Head of caudate nucleus (tissue), 42 donors: ENCODE data around the gene TSSK2.
A peak's percentile ranks its signal among the peaks of the same experiment; 100 is the strongest.
"Not testable (repeated sequence)": the region's sequence is repeated elsewhere in the genome, so short reads cannot be mapped to it uniquely, and the experiment has no call there.

Source experiments
- DNase-seq, 42 donors: peaks; one replicate each; pipeline versions ENCODE4 v3.0.0 to v3.0.0-alpha.2; 2020 to 2021; ENCODE audit warnings: mixed read lengths in 7 of 42
- intact Hi-C: fragments of 100-400 bp; cut with DNase I; formaldehyde crosslinking; loops from one replicate; pipeline ENCODE4 v1.15.0; 2022

The TSSK2 gene

DNA sequence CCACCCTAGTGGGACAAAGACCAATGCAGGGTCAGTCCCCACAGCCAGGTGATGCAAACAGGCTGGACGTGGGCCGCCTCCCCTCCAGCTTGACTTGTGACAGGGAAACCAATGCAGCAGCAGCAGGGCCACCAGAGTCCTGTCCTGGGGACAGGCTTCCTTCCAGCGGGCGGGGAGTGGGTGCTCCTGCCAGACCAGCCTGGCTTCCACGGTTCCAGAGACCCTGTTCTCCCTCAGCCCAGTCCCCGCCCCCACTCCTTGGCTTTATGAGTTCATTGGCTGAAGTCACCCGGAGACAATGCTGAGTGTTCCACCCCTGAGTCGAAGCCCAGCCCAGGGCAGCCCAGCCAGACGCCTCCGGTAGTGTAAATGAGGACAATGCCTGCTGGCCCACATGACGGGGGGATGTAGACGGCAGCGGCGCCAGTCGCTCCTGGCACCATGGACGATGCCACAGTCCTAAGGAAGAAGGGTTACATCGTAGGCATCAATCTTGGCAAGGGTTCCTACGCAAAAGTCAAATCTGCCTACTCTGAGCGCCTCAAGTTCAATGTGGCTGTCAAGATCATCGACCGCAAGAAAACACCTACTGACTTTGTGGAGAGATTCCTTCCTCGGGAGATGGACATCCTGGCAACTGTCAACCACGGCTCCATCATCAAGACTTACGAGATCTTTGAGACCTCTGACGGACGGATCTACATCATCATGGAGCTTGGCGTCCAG is at the start of gene TSSK2:
Gene TSSK2, plus strand, starts transcription at position 350 of the 726 bp plus-strand sequence. Its CDS starts 92 bp downstream, at position 442.
- intact Hi-C loops = no loop called here
- peak in 8 of 42 donors; percentile 26 to 71 (median 39) for DNase-seq

DNA sequence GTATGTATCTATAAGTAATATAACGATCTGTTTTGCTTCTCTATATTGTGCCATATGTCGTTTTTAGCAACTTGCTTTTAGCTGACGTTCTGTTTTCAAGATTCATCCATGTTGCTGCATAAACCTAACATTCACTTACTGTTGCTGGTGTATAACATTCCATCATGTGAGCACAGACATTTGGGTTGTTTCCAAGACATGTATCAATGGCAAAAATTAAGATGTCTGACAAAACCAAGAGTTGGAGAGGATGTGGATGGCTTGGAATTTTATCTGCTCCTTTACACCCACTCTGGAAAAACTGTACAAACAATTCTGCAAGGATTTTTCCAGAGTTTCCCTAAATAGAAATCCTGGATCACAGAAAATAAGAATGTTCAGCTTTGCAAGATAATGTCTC is 49.8 kb upstream of the TSSK2 start:
- intact Hi-C loops = no loop called here
- DNase-seq = no peak

DNA sequence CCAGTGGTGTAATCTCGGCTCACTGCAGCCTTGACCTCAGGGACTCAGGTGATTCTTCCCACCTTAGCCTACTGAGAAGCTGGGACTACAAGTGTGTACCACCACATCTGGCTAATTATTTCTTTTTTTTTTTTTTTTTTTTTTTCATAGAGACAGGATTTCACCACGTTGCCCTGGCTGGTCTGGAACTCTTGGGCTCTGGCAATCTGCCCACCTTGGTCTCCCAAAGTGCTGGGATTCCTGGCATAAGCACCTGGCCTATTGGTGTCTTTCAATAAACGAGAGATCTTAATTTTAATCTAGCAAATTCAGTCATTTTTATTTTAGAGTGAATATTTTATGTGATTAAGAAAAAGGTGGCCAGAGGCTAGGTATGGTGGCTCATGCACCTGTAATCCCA is 49.0 kb upstream of the TSSK2 start:
- DNase-seq = peak in 1 of 42 donors; percentile 42
- intact Hi-C loops = no loop called here

DNA sequence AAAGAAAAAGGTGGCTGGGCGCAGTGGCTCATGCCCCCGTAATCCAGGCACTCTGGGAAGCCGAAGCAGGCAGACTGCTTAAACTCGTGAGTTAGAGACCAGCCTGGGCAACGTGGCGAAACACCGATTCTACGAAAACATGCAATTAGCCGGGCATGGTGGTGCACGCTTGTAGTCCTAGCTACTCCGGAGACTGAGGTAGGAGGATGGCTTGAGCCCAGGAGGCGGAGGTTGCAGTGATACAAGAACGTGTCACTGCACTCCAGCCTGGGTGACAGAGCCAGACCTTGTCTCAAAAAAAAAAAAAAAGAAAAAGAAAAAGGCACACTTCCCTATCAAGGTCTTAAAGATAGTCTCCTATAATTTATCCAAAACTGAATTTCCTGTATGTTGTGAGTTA is 48.3 kb upstream of the TSSK2 start:
- intact Hi-C loops = no loop called here
- DNase-seq = peak in 1 of 42 donors; percentile 38

DNA sequence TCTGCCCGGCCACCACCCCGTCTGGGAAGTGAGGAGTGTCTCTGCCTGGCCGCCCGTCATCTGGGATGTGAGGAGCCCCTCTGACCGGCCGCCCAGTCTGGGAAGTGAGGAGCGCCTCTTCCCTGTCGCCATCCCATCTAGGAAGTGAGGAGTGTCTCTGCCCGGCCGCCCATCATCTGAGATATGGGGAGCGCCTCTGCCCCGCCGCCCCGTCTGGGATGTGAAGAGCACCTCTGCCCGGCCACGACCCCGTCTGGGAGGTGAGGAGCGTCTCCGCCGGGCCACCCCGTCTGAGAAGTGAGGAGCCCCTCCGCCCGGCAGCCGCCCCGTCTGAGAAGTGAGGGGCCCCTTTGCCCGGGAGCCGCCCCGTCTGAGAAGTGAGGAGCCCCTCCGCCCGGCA is 47.0 kb upstream of the TSSK2 start:
- intact Hi-C loops = not testable (repeated sequence)
- peak in 1 of 42 donors; percentile 28 for DNase-seq

DNA sequence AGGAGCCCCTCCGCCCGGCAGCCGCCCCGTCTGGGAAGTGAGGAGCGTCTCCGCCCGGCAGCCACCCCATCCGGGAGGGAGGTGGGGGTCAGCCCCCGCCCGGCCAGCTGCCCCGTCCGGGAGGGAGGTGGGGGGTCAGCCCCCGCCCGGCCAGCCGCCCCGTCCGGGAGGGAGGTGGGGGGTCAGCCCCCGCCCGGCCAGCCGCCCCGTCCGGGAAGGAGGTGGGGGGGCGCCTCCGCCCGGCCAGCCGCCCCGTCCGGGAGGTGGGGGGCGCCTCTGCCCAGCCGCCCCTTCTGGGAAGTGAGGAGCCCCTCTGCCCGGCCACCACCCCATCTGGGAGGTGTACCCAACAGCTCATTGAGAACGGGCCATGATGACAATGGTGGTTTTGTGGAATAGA is 46.5 kb upstream of the TSSK2 start:
- intact Hi-C loops, DNase-seq: not testable (repeated sequence)

DNA sequence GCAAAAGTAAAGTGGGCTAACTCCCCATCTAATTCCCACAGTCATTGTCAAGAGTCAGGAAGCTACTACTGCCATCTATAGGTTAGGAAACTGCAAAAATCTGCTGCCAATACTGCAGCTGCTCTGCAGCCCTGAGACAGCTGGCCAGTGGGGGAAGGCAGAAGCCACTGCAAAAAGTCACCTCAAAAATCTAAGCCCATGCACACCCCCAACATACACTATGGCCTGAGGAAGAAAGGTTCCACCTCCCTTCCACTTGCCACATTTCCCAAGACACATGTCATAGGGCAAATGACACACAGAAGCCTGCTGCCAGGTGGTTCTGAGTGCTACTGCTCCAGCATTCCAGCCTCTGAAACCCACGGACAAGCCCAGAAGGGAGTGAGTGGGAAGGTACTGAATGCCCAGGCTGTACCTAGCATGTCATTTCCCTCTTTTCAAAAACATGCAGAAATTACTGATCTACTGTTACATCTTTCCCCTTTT is 45.8 kb upstream of the TSSK2 start:
- intact Hi-C loops = no loop called here
- peak in 1 of 42 donors; percentile 43 for DNase-seq

DNA sequence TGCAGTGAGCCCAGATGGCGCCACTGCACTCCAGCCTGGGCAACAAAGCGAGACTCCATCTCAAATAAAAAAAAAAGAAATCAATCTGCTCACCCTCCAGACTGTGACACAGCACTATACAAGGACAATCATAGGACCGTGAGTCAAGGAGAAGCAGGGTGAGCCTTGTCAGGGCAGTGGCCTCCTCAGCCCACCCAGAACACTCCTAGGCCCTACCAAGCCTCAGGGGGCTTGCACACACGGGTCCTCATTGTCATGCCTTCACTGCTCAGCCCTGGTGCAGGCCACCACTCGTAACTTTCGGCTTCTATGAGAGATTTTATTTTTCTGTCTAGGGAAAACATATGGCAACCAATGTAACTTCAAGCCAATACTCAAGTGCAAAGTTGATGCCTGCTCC is 44.7 kb upstream of the TSSK2 start:
- DNase-seq = peak in 1 of 42 donors; percentile 18
- intact Hi-C loops = no loop called here

DNA sequence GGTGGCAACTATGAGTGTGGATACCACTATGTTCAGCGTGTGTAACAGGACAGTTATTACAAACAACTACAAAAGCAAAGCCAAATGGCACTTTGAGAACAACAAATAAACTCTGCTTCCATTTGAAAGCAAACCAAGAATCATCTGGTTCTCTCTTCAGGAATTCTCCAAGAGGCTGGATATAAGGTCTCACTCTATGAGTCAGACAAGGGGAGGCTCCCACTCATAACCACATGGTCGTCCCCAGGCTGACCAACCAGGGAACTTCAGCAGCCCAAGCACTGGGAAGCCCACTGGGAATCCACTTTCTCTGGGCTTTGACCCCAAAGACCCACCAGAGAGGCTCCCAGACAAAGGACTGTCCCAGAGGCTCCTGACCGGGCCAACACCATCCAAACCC is 44.2 kb upstream of the TSSK2 start:
- intact Hi-C loops = no loop called here
- DNase-seq = peak in 1 of 42 donors; percentile 20

DNA sequence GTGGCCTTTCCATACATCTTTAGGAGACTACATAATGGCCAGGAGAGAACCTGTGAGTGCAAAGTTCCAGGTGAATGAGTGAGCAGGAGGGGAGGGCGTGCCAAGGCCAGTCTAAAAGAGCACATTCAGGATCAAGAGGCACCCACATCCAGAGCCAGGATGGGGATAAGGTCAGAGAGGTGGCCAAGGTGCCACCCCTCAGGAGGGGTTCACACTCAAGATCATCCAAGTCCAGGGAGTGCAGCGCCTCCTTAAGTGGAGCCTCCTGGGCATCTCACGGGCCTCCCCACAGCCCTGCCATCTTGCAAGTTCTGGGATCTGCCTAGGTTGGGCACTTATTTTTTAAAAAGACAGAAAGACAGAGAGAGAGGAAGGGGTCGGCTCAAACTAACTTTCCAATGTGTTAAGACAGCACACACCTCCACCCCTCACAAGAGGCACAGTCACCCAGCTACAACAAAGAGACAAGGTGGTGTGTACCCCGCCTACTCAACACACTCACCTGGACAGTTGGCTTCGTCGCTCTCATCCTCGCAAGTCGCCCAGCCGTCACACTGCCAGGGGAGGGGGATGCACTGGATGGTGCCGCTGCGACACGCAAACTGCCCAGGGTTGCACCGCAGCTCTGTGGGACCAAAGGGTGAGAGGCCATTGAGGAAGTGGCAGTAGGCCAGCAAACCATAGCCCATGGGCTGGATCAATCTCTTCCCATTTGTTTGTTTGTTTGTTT is 42.1 kb upstream of the TSSK2 start:
- peak in 1 of 42 donors; percentile 33 for DNase-seq
- intact Hi-C loops = no loop called here

DNA sequence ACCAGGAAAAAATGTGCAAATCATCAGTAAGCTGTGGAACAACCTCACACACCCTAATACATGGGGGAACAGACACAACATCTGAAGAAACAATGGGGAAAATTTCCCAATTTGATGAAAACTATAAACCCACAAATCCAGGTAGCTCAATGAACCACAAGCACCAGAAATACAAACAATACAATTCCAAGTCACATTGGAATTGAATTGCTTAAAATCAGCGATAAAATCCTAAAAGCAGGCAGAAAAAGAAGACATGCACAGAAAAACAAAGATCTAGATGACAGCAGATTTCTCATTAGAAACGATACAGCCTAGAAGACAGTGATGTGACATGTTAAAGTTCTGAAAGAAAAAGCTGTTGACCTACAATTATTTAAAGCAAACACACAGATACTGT is 40.9 kb upstream of the TSSK2 start:
- intact Hi-C loops = no loop called here
- DNase-seq = no peak

DNA sequence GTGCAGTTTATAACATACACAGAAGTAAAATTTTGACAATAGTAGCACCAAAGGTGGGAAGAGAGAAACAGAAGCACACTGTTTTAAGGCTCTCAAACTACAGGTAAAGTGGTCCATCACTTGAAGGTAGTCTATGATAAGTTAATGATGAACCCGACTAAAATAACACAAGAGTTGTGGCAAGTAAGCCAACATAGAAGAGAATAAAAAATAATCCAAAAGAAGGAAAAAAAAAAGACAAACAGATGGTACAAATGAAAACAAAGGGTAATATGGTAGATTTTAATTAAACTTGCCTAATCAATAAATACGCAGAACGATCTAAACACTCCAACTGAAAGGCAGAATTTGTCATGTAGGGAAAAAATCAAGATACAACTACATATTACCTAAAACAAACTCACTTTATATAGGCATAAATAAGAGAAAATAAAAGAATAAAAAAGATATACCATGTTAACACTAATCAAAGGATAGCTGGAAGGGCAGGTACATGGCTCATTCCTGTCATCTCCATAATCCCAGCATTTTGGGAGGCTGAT is 40.5 kb upstream of the TSSK2 start:
- DNase-seq = no peak
- intact Hi-C loops = no loop called here

DNA sequence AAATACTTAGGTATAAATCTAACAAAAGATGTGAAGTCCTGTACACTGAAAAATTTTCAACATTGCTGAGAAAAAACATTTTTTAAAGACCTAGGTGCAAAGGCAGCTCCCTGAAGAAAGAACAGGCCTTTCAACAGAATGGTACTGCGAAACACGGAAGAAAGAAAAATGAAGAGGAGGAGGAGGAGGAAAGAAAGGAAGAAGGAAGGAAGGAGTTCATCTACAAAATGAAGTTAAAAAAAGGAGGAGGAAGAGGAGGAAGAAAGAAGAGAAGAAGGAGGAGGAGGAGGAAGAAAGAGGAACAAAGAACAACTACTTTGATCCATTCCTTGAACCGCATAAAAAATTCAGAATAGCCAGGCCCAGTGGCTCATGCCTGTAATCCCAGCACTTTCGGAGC is 38.4 kb upstream of the TSSK2 start:
- no peak for DNase-seq
- intact Hi-C loops = no loop called here

DNA sequence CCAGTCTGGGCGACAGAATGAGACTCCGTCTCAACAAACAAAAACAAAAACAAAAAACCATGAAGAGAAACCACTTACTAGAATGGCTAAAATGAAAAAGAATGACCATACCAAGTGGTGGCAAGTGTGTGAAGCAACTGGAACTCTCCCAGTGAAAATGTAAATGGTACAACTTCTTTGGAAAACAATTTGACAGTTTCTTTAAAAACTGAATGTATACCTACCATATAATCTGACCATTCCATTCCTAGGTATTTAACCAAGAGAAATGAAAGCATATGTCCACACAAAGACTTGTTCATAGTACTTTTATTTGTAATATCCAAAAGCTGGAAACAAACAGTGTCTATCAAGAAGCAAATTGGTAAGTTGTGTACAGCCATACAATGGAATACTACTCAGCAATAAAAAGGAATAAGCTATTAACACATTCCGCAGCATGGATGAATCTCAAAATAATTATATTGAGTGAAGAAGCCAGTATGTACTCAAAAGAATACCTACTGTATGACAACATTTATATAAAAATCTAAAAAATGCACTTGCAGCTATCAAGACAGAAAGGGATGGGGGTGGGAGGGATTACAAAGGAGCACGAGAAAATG is 36.6 kb upstream of the TSSK2 start:
- no peak for DNase-seq
- intact Hi-C loops = no loop called here

DNA sequence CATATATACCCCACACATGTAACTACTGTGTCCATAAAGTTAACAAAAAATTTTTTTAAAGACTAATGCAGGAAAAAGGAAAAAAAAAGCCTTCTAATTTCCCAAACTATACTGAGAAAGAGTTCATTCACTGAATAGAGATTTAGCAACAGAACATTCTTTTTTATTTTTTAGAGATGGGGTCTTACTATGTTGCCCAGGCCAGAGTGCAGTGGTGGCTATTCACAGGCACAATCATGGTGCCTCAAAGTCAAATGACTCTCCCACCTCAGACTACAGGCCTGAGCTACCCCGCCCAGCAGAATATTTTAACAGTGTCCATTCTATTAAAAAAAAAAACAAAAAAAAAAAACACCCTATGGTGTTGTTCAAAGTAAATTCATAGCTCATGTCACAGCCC is 34.6 kb upstream of the TSSK2 start:
- peak in 1 of 42 donors; percentile 12 for DNase-seq
- intact Hi-C loops = no loop called here

DNA sequence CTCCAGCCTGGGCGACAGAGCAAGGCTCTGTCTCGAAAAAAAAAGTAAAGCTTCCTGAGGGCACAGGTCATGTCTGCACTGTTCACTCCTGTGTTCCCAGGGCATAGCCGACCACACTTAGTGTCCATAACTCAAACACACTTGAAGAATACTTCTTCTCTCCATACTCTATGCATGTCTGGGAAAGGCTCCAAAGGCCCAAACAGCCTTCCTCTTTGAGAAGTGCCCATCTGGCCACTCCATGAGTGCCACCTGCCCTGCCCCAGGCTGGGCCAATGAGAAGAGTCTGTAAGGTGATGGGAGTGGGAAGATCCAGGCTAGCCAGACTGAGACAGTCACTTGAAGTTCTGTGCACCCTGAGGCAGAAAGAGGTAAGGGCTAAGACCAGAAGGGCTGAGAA is 33.6 kb upstream of the TSSK2 start:
- intact Hi-C loops = no loop called here
- peak in 1 of 42 donors; percentile 41 for DNase-seq

DNA sequence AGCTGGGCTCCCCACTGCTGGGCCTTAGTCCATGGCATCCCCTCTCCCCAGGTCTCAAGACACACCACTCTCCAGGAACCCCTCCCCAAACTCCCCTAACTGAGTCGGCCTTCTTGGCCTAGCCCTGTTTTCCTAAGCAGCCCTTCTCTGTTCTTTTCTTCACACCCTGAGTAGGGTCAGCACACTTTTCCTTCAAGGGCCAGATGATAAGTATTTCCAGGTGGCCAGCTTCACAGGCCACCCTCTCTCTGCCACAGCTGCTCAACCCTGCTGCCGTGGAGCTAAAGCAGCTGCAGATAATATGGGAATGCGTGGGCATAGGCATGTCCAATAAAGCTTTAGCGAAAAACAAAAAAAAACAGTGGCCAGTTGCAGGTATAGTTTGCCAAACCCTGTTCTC is 33.0 kb upstream of the TSSK2 start:
- DNase-seq = peak in 1 of 42 donors; percentile 30
- intact Hi-C loops = no loop called here

DNA sequence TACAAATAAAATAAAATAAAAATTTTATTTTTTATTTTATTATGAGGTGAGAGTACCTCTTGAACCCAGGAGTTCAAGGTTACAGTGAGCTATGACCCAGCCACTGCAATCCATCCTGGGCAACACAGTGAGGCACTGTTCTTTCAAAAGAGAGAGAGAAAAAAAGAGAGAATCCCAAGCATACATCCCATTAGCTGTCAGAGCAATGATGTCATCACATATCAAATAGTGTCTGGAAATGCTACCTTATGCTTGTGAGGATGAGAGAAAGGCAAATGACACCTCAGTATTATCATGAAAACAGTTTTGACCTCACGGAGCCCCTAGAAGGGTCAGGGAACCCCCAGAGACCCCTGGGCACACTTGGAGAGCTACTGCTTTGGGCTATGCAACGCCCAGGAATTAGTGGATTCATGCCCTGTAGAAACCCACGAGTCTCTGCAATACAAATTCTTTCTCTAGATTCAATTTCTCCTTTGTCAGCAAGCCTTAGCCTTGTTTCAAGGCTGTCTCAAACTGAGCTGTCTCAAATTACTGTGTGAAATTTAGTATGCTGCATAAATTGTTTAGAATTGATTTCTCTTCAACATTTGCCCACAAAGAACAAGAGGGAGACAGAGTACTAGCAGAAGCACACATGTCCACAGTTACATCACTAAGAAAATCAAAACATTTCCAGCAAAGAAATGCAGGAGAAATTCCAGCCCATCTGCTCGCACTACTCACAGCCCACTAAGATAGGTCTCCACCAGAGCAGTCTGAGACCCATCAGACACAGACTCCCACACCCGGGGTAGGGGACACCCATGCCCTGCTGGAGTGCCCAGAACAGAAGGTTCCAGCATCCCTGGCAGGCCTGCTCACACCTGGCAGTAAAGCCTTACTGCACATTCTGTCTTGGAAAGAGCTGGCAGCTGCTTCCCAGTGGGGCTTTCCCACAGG is 27.0 kb upstream of the TSSK2 start:
- intact Hi-C loops = no loop called here
- DNase-seq = peak in 2 of 42 donors; percentile 14 to 27

DNA sequence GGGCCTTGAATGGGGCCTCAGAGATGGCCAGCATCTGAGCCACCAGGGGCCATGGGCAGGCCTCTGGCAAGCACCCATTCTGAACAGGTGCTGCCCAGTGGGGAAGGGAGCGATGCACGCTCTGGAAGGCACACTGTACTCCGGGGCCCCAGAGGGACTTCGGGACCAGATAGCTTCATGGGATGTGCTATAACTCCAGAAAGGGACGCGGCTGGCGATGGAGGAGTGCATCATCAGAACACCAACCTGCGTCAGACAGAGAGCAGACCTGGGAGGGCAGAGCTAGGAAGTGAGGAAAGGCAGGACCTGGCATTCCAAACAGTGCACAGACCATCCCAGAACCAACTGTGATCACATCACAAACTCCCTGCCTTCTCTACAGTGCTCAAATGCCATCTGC is 25.7 kb upstream of the TSSK2 start:
- peak in 2 of 42 donors; percentile 13 to 16 for DNase-seq
- intact Hi-C loops = no loop called here
